SU-DHL-6 (cell line): ENCODE measurements around the gene FAF2.

Experiments
- CTCF ChIP-seq: fragments of 200-600 bp; sonication (generic); IDR thresholded peaks from one replicate; pipeline ENCODE4 v1.5.1; 2017; ENCODE audit warnings: antibody characterized with exemption, mild to moderate bottlenecking, low read length, moderate library complexity; ENCODE audit not compliant: insufficient read depth, poor library complexity, severe bottlenecking
- EZH2phosphoT487 ChIP-seq: fragments of 200-600 bp; sonication (generic), shearing (Covaris generic); conservative IDR thresholded peaks from 2 replicates; pipeline ENCODE4 v1.6.1; 2018; ENCODE audit warnings: mild to moderate bottlenecking, antibody characterized with exemption, low read length, moderate library complexity, mixed read lengths

DNA sequence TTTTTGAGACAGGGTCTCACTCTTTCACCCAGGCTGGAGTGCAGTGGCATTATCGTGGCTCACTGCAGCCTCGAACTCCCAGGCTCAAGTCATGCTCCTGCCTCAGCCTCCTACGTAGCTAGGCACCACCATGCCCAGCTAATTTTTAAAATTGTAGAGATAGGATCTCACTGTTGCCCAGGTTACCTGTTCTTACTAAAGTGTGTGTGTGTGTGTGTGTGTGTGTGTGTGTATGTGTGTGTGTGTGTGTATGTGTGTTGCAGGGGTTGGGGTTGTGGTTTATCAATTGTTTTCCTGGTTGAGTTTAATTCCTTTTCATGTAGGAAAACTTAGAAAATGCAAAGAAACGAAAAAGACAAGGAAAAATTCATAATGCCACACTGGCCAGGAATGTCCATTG, 67.2 kb downstream of the FAF2 start:
- TF ChIP-seq CTCF: no peak
- no peak for TF ChIP-seq EZH2phosphoT487
